Large intestine (tissue), 12 donors: ENCODE results near the gene TBC1D3C. TPM values are rescaled to one million over a fixed set of nuclear protein-coding genes. Genes with fewer than 3 reads are reported as not detected.
"Not testable (repeated sequence)": the region's sequence is repeated elsewhere in the genome, so short reads cannot be mapped to it uniquely, and the experiment has no call there.

Source experiments
- DNase-seq, 2 donors: peaks; one replicate each; pipeline versions ENCODE4 v3.0.0 to v3.0.0-alpha.2; 2013
- H3K27ac ChIP-seq: one replicate; pipeline ENCODE4 v1.5.1; 2013; ENCODE audit warnings: low read length
- H3K27me3 ChIP-seq: 2 replicates; pipeline ENCODE4 v1.6.1; 2013; ENCODE audit warnings: low read length; ENCODE audit not compliant: control insufficient read depth, insufficient read depth
- H3K36me3 ChIP-seq: 2 replicates; pipeline ENCODE4 v1.6.1; 2013; ENCODE audit warnings: low read length; ENCODE audit not compliant: control insufficient read depth, insufficient read depth
- H3K4me1 ChIP-seq: one replicate; pipeline ENCODE4 v1.6.1; 2013; ENCODE audit warnings: low read length; ENCODE audit not compliant: control insufficient read depth, insufficient read depth
- H3K4me3 ChIP-seq: one replicate; pipeline ENCODE4 v1.5.1; 2013; ENCODE audit warnings: low read length
- H3K9me3 ChIP-seq: one replicate; pipeline ENCODE4 v1.6.1; 2013; ENCODE audit warnings: mild to moderate bottlenecking, low read depth, low read length, moderate library complexity; ENCODE audit not compliant: control insufficient read depth
- WGBS: methylation state at CpG from one replicate; pipeline ENCODE4 v1.1.5; 2013; ENCODE audit warnings: low lambda C conversion rate; ENCODE audit not compliant: insufficient coverage; 5-methylcytosine and 5-hydroxymethylcytosine counted together
- long read RNA-seq, 11 donors: transcript quantifications; one replicate each; lab custom pipeline, GENCODE V29; 2026
- polyA plus RNA-seq: library from polyadenylated mRNA; unstranded; fragments of 120-200 nt; gene quantifications from one replicate; pipeline ENCODE4 v1.2.1, GENCODE V29; 2013

Gene TBC1D3C
- 3.1 TPM for polyA plus RNA-seq
- long read RNA-seq, donor 1: 0 reads
- long read RNA-seq, donor 2: 0 reads
- long read RNA-seq, donor 3: 0 reads
- long read RNA-seq, donor 4: 0 reads
- long read RNA-seq, donor 5: 0 reads
- long read RNA-seq, donor 6: 0 reads
- long read RNA-seq, donor 7: 0 reads
- long read RNA-seq, donor 8: 0 reads
- long read RNA-seq, donor 9: 0 reads
- long read RNA-seq, donor 10: 0 reads
- long read RNA-seq, donor 11: 0 reads

GRCh38 chr17:38068534-38068933 is at the start of gene TBC1D3C:
TSS of gene TBC1D3C (minus strand) at chr17:38068634. CDS start at chr17:38067066, 1,568 bp downstream.
- H3K9me3 ChIP-seq, H3K27me3 ChIP-seq, H3K4me3 ChIP-seq, H3K4me1 ChIP-seq, H3K27ac ChIP-seq, H3K36me3 ChIP-seq, DNase-seq: not testable (repeated sequence)
- WGBS: no CpG with 5 or more reads among the region's 10 CpGs

GRCh38 chr17:38099262-38099661 is 30.8 kb upstream of the TBC1D3C start:
- no CpG with 5 or more reads among the region's 1 CpG for WGBS
- H3K4me3 ChIP-seq, H3K9me3 ChIP-seq, H3K27ac ChIP-seq, H3K27me3 ChIP-seq, H3K36me3 ChIP-seq, DNase-seq, H3K4me1 ChIP-seq: not testable (repeated sequence)

- not testable (repeated sequence) for H3K36me3 ChIP-seq, DNase-seq, H3K4me3 ChIP-seq, H3K9me3 ChIP-seq, H3K27me3 ChIP-seq, H3K27ac ChIP-seq, H3K4me1 ChIP-seq
- no CpG with 5 or more reads among the region's 2 CpGs for WGBS
Observed at GRCh38 chr17:38094059-38094694, 25.7 kb upstream of the TBC1D3C start.

GRCh38 chr17:38088120-38088519 is 19.7 kb upstream of the TBC1D3C start:
- not testable (repeated sequence) for H3K36me3 ChIP-seq, DNase-seq, H3K9me3 ChIP-seq, H3K4me3 ChIP-seq, H3K27ac ChIP-seq, H3K4me1 ChIP-seq, H3K27me3 ChIP-seq
- WGBS: no CpG with 5 or more reads among the region's 10 CpGs

GRCh38 chr17:38087344-38087743 is 18.9 kb upstream of the TBC1D3C start:
- H3K36me3 ChIP-seq: not testable (repeated sequence)
- WGBS: no CpG with 5 or more reads among the region's 1 CpG

More at GRCh38 chr17:38087344-38087743, 18.9 kb upstream of the TBC1D3C start:
- not testable (repeated sequence) for H3K27me3 ChIP-seq, H3K4me3 ChIP-seq, H3K27ac ChIP-seq, DNase-seq, H3K4me1 ChIP-seq, H3K9me3 ChIP-seq

Other genes starting within 250 kb of the TBC1D3C start
- 0.96 TPM for gene TBC1D3K, start 144.2 kb downstream of the TBC1D3C start, polyA plus RNA-seq
- 18.9 TPM for gene TBC1D3L, start 79.6 kb downstream of the TBC1D3C start, polyA plus RNA-seq
- gene TBC1D3D, start 64.7 kb downstream of the TBC1D3C start, polyA plus RNA-seq: not detected
- gene TBC1D3E, start 59.3 kb upstream of the TBC1D3C start, polyA plus RNA-seq: 12.3 TPM
- gene TBC1D3, start 123.9 kb upstream of the TBC1D3C start, polyA plus RNA-seq: not detected
- 54.9 TPM for gene MRPL45, start 228.5 kb upstream of the TBC1D3C start, polyA plus RNA-seq